ENCODE results near the gene RALGPS1.

Gene RALGPS1

GRCh38 chr9:126992427-126992826 lies 77.8 kb downstream of the RALGPS1 start:
- peaks cover 52% of the 10 kb centered on the region for H3K27me3 ChIP-seq (ENCODE audit: insufficient read depth, poor library complexity, severe bottlenecking)
- TF ChIP-seq, protein P1, sequence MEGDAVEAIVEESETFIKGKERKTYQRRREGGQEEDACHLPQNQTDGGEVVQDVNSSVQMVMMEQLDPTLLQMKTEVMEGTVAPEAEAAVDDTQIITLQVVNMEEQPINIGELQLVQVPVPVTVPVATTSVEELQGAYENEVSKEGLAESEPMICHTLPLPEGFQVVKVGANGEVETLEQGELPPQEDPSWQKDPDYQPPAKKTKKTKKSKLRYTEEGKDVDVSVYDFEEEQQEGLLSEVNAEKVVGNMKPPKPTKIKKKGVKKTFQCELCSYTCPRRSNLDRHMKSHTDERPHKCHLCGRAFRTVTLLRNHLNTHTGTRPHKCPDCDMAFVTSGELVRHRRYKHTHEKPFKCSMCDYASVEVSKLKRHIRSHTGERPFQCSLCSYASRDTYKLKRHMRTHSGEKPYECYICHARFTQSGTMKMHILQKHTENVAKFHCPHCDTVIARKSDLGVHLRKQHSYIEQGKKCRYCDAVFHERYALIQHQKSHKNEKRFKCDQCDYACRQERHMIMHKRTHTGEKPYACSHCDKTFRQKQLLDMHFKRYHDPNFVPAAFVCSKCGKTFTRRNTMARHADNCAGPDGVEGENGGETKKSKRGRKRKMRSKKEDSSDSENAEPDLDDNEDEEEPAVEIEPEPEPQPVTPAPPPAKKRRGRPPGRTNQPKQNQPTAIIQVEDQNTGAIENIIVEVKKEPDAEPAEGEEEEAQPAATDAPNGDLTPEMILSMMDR (IDR thresholded peaks at IDR 0.05; ENCODE audit: insufficient read depth, low read length), result no peak
- TF ChIP-seq POLR2AphosphoS5 (IDR thresholded peaks at IDR 0.05; ENCODE audit: low read depth) (no peak), SPI1 (IDR thresholded peaks at IDR 0.05; ENCODE audit: borderline replicate concordance, low read depth) (no peak)
- no peak overlapping the region for H3K27ac ChIP-seq (replicated peaks)
- no peak overlapping the region for H3K4me3 ChIP-seq (replicated peaks; ENCODE audit: insufficient read depth, low read length)
- no peak for DNase-seq (ENCODE audit: low read depth in 1 of 2, low spot score in 1 of 2)

DNA sequence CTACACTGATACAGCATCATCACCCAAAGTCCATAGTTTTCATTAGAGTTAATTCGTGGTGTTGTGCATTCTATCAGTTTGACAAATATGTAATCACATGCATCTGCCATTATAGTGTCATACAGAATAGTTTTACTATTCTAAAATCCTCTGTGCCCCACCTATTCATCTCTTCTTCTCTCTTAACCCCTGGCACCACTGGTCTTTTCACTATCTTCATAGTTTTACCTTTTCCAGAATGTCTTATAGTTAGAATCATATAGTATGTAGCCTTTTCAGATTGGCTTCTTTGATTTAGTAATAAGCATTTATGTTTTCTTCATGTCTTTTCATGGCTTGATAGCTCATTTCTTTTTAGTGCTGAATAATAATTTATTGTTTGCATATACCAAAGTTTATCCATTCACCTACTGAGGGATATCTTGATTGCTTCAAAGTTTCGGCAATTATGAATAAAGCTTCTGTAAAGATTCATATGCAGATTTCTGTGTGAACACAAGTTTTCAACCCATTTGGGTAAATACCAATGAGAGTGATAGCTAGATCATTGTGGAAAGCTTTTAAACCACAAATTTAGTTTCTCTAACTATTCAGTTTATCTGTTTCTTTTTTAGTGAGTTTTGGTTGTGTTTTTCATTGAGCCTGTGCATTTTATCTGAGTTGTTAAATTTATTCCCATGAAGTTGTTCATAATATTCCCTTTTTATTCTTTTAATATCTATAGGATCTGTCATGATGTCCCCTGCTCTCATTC lies 84.9 kb downstream of the RALGPS1 start:
- TF ChIP-seq REST (IDR thresholded peaks at IDR 0.05; ENCODE audit: insufficient replicate concordance, low read depth) (no peak), GABPA (IDR thresholded peaks at IDR 0.05; ENCODE audit: low read depth) (no peak), SPI1 (IDR thresholded peaks at IDR 0.05; ENCODE audit: borderline replicate concordance, low read depth) (no peak), POLR2AphosphoS5 (IDR thresholded peaks at IDR 0.05; ENCODE audit: low read depth) (no peak)
- TF ChIP-seq, protein P1 (IDR thresholded peaks at IDR 0.05; ENCODE audit: insufficient read depth, low read length), result no peak
- no peak overlapping the region for H3K27ac ChIP-seq (replicated peaks)
- H3K4me3 ChIP-seq (replicated peaks; ENCODE audit: insufficient read depth, low read length), result no peak overlapping the region
- peaks cover 5% of the 10 kb centered on the region for H3K27me3 ChIP-seq (ENCODE audit: insufficient read depth, poor library complexity, severe bottlenecking)
- no peak for DNase-seq (ENCODE audit: low read depth in 1 of 2, low spot score in 1 of 2)

DNA sequence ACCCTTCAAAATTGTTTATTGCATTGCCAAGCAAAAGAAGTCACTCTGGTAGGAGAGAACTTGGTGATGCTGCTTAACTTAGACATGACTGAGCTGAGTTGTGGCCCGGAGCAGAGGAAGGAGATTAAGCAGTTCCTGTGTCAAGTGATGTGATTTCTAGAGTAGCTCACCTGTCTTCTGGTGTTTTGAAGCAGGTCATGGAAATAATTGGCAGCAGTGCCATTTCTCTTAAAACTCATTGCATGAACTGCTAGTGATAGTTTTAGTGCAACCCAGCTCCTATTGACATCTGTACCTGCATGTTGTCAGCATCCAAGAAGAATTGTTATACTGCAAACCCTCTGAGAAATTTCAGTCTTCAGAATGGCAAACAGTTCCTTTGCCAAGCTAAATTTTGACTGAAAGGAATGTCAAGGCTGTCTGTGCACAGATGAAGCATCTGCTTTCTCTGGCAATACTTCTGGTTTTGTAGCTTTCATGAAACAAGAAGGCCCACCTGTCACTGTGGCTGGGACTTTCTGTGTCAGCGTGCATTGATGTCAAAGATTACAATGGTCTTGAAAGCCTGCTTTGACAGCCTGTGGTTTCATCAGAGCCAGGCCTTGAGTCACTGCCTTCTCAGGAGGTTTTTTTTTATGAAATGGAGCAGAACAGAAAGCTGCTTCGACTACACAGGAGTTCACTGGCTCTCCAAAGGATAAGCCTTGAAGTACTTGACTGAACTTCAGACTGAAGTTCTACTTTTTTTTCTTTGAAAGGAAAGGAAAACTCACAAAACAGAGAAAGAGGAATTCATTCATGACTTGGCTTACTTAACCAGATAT lies 90.6 kb downstream of the RALGPS1 start:
- TF ChIP-seq SPI1 (IDR thresholded peaks at IDR 0.05; ENCODE audit: borderline replicate concordance, low read depth) (no peak), REST (IDR thresholded peaks at IDR 0.05; ENCODE audit: insufficient replicate concordance, low read depth) (no peak), POLR2AphosphoS5 (IDR thresholded peaks at IDR 0.05; ENCODE audit: low read depth) (no peak), GABPA (IDR thresholded peaks at IDR 0.05; ENCODE audit: low read depth) (no peak)
- TF ChIP-seq, protein P1 (IDR thresholded peaks at IDR 0.05; ENCODE audit: insufficient read depth, low read length), result no peak
- no peak for DNase-seq (ENCODE audit: low read depth in 1 of 2, low spot score in 1 of 2)
- no peak overlapping the region for H3K4me3 ChIP-seq (replicated peaks; ENCODE audit: insufficient read depth, low read length)
- H3K27me3 ChIP-seq (ENCODE audit: insufficient read depth, poor library complexity, severe bottlenecking), result peaks cover 9% of the 10 kb centered on the region
- no peak overlapping the region for H3K27ac ChIP-seq (replicated peaks)
